Measurements from ENCODE around the gene HUNK.

Gene HUNK

DNA sequence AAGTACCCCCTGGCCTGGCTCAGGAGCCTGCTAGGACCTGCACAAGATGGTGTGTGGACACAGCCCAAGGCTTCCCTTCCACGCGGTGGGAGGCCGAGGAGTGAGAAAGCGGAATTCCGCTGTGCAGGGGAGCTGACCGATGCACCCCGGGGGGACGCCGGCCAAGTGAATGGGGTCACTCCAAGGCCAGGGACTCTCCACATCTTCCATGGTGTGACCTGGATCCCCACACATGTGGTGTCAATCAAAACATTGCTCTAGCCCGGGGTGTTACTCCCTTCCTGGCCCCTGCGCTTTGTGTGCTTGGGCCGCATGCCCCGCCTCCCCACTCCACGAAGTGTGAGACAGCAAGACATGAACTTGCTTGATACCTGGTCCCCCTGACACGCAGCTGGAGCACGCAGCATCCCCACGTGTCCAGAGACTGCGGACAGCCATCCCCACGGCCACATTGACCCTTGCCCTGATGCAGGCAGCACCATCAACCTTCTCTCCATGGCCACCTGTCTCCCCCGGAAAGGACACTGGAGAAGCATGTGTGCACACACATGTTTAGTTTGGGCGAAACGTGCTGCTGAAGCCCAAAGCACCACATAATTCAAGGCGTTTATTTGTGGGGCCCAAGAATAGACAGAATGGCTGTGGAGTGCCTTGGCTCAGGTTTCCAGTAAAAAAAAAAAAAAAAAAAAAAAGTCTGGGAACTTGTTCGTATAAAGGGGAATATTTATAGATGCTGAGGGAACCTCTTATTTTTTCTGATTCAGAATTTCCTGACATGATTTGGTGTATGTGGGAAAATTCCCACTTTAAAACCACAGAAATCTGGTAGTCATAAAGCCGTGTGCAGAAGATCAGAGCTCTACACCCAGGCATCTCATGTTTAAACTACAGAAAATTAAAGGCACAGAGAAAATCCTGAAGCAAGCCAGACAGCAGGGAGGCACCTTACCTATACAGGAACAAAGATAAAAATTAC lies 171.7 kb downstream of the HUNK start:
- in situ Hi-C loops (cut with MboI; ENCODE audit: low sequenced_read_pairs) = no loop called here

DNA sequence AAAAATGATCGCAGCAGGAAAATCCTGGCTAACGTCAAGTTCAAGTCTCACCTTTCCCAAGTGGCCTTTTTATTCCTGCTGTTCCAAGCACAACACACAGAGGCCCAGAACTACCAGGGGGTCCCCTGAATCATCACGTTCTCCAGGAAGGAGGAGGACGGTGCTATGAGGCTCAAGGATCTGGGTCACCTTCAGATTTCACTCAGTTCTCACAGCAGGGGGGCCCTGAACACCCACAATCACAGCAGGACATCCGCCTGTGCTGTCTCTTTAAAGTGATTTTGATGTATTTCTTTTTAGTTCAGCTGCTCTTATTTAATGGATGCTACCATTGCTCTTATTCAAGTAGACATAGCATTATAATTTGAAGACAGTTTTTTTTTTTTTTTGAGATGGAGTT lies 173.4 kb downstream of the HUNK start:
- in situ Hi-C loops (cut with MboI; ENCODE audit: low sequenced_read_pairs) = no loop called here

DNA sequence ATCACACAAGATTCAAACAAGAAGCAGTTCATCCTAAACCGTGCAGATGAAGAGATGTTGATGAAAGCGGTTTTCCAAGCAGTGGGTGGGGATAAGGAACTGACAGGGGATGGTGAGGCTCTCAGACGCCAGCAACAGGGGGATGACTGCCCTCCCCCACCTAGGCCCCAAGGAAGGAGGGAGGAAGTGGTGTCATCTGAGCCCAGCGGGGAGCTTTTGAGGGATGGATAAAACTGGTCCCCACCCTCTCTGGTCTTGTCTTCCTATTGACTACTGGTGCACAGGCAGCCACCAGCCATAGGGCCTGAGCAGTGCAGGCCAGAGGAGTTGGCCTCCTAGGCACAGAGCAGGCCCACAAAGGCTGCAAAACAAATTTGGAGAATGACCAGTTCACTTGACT lies 175.5 kb downstream of the HUNK start:
- in situ Hi-C loops (cut with MboI; ENCODE audit: low sequenced_read_pairs) = no loop called here
